Fibroblast of skin of abdomen (primary cell): ENCODE data around the gene SCARF2.

Source experiments
- DNase-seq: peaks from one replicate; pipeline ENCODE4 v3.0.0-alpha.2; 2013

Gene SCARF2

DNA sequence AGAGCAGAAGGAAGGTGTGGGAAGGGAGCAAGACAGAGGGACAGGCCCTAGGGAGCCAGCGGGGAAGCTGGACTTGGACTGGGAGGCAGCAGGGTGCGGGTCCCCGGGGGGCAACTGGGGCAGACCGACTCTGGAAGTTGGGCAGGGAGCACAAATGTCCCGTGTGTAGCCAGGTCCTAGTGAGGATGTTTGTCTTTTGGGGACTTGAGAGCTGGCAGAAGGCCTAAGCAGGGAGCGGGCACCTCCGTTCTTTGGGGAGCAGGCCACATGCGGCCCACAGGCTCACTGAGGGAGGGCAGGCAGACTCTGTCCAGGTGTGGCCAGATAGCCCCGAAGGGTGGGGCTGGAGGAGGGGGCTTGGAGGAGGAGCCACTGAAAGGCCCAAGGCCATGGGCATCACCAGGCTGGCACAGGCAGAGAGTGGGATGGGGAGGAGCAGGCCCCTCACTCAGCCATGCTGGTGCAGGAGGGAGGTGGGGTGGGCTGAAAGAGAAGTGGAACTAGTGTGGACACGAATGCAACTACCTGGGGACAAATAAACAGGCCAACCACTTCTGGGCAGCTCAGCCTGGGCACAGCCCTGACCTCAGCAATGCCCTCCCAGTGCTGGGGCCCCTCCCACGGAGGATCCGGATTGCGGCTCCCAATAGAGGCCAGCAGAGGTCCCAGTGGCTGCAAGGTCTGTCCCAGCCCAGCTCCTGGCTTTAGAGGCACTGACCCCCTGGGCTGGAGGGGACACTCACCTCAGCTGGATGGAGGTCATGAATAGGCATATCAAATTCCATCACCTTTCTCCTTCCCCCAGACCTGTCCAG lies 1.3 kb upstream of the SCARF2 start:
- no peak for DNase-seq

GRCh38 chr22:20438427-20438677 lies 727 bp upstream of the SCARF2 start:
- DNase-seq, result no peak

DNA sequence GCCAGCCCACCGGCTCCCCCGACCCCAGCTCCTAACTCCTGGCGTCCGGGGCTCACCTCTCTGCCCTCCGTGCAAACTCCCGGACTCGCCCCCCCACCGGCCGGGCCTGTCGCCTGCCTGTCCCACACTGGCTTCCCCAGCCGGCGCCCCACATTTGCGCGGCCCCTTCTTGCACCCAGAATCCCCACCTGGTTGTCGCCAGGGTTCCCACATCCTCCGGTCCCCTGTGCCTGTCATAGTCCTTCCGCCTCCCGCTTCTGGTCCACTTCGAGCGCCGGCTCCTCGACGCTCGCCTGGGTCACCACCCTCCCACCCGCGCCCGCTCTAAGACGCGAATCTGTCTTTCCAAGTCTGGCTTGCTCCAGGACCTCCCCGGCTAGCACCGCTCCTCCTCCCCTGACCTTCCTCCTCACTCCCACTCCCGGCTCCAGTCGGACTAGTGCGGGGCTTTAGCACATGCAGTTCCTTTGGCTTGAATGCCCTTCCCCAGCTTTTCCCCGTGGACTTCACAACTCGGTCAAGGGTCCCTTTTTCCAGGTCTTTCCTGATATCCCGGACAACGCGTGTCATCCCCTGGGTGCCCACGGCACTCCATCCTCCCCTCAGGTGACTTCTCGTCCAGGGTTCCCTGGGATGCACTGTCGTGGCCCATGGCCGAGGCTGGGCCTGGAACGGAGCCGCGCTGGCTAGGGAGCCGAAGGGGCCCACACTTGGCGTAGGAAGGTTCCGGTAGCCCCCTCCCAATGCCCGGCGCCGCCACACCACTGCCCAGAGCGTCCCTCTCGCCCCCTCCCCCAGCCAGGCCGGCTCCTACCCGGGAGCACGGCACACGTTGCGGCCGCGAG lies 635 bp downstream of the SCARF2 start:
- DNase-seq, result peak; percentile 31

DNA sequence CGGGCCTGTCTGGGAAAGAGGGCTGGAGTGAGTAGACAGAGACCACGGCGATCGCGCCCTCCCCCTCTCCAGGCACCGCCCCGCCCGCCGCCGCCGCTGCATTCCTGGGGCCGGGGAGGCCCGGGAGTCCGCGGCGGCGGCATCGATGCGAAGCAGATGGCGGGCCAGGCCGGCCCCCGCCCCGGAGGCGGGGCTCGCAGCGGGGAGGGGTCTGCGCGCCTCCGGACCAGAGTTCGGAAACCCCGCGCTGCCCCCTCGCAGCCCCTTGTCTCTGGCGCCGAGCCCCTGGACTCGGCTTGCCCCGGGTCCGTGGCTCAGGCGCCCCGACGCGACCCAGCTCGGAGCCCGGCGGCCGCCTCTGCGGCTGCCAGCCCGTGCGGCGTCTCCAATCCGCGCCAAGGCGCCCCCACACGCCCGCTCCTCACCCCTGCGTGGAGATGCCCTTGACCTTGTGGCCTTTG lies 1.3 kb downstream of the SCARF2 start:
- DNase-seq, result peak; percentile 76

DNA sequence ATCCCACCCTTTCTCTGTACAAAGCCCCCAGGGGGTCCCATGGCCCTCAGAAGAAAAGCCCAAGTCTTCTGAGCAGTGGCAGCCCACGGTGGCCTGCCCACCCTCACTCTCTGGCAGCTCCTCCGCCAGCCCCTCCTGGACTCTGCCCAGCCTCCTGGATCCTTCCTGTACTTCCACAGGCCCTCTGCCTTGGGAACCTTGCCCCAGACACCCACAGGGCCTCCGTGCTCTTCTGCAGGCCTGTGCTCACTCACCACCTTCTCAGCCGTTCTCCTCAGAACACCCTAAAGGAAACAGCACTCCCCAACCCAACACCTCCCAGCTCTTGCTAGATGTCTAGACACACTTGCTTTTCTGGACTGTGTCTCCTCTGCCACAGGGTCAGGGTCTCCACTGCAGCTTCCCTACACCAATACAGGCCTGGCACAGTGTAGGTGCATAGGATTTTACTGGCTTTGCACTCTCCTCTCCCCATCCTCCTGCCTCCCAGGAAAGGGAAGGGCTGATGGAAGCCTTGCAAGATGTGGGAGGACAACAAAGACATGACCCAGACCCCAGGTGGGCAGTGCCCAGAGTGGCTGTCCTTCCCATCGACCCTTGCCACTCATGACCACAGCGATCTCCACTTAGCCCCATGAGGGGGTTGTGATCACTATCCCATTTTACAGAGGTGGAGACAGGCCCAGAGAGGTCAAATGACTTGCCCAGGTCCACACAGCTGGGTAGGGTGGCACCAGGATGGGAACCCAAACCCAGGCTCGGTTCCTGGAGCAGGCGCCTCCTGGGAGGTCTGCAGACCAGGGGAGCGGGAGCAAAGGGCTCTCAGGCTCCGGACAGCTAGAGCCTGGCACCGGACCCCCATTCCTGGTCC lies 2.0 kb downstream of the SCARF2 start:
- DNase-seq, result no peak

GRCh38 chr22:20434773-20435172 lies 2.9 kb downstream of the SCARF2 start:
- no peak for DNase-seq

GRCh38 chr22:20434264-20434751 lies 3.3 kb downstream of the SCARF2 start:
- no peak for DNase-seq

DNA sequence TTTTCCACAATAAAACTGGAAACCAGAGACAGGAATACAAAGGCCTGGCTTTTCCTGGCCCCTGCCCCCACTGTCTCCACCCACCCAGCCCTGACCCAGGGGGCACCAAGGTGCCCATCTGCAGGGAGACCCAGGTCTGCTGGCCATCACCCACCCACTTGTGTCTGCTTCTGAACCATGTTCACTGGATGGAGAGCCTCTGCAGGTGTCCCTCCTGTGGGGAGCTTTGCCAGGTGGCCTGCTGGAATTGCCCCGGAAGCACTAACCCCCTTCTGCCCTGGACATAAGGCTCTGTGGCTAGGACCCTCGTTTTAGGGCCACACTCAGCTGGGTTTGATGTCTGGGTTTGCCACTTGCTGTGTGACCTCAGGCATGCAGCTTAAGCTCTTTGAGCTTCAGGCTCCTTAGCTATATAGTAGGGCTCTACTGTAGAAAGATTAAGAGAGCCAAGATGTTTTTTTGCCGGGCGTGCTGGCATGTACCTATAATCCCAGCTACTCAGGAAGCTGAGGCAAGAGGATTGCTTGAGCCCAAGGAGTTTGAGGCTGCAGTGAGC lies 3.9 kb downstream of the SCARF2 start:
- no peak for DNase-seq

DNA sequence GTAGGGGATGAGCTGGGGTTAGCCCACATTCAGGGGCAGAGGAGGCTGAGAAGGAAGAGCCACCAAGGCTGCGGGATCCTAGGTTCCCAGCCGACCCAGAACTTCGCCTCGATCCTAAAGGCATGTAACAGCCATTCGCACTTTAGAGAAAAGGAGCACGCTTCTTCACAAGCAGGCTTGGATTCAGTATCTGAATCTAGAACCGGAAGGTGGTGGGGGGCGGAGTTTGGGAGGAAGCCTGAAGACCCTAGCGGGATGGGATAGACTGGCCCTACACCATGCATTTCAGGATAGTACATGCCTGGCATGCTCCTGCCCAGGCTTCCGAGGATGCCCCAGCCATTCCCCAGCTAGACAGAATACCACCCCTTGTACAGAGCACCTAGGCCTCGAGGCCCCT lies 4.4 kb downstream of the SCARF2 start:
- DNase-seq, result no peak

DNA sequence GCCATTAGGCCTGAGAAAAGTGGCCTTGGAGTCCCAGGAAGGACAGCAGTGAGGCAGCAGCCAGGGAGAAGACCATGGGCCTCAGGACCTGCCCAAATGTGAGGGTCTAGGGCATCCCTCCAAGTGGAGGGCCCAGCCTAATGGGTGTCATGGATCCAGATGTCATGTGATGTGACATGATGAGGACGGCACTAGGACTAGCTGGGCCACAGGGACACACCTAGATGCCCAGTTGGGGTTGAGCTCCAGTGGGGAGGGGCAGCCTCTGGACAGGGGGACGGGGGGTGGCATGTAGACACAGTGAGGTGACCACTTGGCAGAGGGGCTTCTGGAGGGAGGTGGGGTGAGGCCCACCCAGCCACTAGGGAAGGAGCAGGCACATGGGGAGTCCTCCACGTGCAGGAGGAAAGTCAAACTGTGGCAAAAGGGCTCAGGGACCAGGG lies 5.4 kb downstream of the SCARF2 start:
- no peak for DNase-seq

GRCh38 chr22:20431511-20432192 lies 6.0 kb downstream of the SCARF2 start:
- DNase-seq, result no peak

DNA sequence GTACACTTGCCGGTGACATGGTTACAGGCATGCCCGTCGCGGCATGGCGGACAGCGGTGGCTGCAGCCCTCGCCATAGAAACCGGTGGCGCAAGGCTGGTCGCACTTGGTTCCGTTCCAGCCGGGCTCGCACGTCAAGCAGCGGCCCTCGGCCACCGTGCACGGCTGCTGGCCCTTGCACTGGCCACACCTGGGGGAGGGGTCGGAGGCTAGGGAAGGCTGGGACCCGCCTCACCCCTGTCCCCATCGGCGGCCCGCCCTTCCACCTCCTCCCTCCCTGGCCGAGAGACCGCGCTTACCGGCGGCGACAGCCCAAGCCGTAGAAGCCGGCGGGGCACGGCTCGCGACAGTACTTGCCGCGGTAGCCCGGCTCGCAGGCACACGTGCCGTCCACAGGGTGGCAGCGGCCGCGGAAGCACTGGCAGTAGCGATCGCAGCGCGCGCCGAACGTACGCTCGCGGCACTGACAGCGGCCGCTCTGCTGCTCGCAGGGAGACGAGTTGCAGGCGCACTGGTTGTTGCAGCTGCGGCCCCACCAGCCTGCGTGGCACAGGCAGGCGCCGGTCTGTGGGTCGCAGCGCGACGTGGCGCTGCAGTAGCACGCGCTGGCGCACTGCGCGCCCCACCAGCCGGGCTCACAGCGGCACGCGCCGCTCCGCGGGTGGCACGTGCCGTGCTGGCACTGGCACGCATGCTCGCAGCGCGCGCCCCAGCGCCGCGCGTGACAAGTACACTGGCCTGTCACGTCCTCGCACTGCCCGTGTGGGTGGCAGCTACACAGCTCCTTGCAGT lies 6.7 kb downstream of the SCARF2 start:
- peak; percentile 55 for DNase-seq

DNA sequence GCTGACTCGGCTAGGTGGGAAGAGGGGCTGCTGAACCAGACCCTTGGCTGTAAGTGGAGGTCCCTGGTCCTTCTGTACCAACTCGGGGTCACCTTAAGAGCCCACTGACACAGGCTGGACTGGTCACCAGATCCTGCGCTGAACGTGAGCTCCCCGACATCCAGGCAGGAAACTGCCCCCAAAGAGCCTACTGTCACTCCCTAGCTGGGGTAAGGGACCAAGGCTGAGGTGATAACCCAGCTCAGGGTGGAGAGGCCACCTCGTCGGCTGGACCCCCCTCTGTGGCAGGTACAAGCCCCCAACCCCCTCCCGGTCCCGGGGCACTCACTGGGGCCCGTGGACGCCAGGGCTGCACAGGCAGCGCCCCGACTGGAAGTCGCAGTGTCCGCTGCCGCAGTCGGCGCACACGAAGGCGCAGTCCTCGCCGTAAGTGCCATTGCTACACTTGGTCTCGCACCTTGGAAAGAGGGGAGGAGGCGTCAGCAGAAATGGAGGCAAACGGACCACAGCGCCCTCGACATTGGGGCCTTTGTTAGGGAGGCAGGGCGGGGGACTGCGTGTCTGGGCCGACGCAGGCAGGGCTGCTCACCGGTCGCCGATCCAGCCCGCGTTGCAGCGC lies 7.4 kb downstream of the SCARF2 start:
- DNase-seq, result no peak

GRCh38 chr22:20429254-20430100 lies 8.1 kb downstream of the SCARF2 start:
- no peak for DNase-seq

GRCh38 chr22:20428496-20429253 lies 8.9 kb downstream of the SCARF2 start:
- no peak for DNase-seq

GRCh38 chr22:20427945-20428417 lies 9.6 kb downstream of the SCARF2 start:
- DNase-seq, result no peak

DNA sequence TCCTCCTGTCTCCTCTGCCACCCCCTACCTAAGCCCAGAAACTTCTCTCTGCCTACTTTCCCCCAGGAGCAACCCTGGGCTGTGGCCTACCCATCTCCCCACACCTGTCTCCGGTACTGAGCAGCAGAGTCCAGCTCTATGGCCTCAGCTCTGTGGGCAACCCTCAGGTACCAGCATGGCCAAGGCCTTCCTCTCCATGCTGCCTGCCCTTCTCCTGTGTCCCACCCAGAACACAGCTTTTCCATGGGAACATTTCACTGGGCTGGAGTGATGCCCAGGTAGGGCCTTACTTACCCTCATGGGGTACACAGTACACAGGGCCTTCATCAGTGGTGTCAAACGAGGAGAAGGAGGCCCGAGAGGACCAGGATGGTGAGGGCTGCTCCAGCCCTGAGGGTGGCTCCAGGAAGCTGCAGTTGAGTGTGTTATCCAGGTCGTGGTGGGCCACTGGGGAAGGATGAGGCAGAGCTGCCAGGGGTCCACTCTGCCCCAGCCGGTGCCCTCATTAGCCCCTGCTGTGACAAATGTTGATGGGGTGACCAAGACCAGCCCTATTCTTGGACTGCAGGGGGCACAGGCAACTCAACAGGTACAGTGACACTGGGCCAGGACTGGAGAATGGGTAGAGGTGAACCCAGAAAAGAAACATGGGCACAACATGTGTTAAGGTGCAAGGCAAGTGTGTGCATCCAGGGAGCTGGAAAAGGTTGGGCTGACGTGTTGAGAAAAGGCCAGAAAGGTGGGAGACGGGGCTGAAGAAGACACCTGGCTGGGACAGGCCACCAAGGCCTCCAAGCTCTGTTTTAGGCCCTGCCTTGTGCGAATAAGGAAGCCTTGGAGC lies 10.3 kb downstream of the SCARF2 start:
- no peak for DNase-seq

DNA sequence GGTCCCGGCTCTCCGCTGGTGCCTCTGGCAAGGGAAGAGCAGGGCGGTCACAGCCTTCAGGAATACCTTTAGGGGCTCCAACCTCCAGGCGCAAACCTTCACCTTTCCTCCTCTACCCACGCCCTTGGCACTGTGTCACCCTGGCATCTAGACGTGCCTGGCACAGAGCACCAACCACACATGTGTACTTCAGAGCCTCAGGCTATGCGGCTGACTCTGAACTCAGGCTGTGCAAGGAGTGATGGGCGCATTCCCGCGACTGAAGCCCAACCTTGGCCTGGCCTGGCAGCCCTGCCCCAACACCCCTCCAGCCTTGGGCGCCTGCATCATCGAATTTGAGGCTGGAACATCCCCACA lies 11.4 kb downstream of the SCARF2 start:
- DNase-seq, result no peak
